ENCODE measurements around the gene GPRC5D. TPM values are rescaled to one million over a fixed set of nuclear protein-coding genes. Genes with fewer than 3 reads are reported as not detected.

The GPRC5D gene
- total RNA-seq, 4 donors from 2014 or later: 2.2 to 97.6 (median 13.4) TPM; not detected in 1

DNA sequence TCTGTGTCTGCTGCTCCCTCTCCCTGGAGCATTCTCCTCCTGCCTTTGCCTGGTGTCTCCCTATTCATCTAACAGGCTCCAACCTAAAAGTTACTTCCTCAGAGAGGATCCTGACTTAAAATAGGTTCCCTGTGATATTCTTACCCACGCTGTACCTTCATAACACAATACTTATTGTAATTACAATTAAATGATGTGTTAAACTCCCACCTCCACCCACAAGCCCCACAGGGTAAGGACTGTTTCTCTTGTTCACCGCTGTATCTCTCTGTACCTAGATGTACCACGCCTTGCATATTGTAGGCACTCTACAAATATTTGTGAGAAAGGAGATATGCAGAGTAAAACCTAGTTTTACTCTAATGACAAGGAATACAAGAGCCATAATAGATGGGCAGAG is 43.1 kb upstream of the GPRC5D start:
- no peak for DNase-seq (ENCODE audit: low spot score in 2 of 2)
- Histone ChIP-seq H3K27ac (no peak overlapping the region), H3K36me3 (no peaks in the 10 kb centered on the region), H3K4me3 (no peak overlapping the region), H3K4me1 (peaks cover 57% of the 10 kb centered on the region), H3K9me3 (no peaks in the 10 kb centered on the region), H3K27me3 (no peaks in the 10 kb centered on the region)
- TF ChIP-seq EP300 (IDR thresholded peaks at IDR 0.05) (no peak), POLR2A (IDR thresholded peaks at IDR 0.05) (no peak), POLR2AphosphoS5 (IDR thresholded peaks at IDR 0.05) (no peak)
- TF ChIP-seq, protein P1, sequence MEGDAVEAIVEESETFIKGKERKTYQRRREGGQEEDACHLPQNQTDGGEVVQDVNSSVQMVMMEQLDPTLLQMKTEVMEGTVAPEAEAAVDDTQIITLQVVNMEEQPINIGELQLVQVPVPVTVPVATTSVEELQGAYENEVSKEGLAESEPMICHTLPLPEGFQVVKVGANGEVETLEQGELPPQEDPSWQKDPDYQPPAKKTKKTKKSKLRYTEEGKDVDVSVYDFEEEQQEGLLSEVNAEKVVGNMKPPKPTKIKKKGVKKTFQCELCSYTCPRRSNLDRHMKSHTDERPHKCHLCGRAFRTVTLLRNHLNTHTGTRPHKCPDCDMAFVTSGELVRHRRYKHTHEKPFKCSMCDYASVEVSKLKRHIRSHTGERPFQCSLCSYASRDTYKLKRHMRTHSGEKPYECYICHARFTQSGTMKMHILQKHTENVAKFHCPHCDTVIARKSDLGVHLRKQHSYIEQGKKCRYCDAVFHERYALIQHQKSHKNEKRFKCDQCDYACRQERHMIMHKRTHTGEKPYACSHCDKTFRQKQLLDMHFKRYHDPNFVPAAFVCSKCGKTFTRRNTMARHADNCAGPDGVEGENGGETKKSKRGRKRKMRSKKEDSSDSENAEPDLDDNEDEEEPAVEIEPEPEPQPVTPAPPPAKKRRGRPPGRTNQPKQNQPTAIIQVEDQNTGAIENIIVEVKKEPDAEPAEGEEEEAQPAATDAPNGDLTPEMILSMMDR (IDR thresholded peaks at IDR 0.05): no peak
- 93% methylated on average over 3 of the region's 3 CpGs for WGBS

DNA sequence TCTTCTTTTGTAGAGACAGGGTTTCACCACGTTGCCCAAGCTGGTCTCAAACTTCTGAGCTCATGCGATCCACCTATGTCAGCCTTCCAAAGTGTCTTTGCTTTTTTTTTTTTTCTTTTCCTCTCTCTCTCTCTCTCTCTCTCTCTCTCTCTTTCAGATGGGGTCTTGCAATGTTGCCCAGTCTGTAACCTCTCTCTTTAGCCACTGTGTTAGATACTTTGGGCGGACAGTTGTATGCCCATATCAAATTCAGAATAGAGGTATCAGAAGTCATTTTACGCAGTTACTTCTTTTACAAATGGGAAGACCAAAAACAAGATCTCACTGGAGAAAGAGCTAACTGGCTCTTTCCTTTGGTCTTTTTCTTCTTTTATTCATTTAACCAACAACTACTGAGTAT is 41.4 kb upstream of the GPRC5D start:
- no peaks in the 10 kb centered on the region for H3K27me3 ChIP-seq
- H3K36me3 ChIP-seq: peaks cover 11% of the 10 kb centered on the region
- H3K4me1 ChIP-seq: peaks cover 44% of the 10 kb centered on the region
- no peaks in the 10 kb centered on the region for H3K9me3 ChIP-seq
- H3K27ac ChIP-seq: no peak overlapping the region
- WGBS: 94% methylated on average over 4 of the region's 4 CpGs
- DNase-seq (ENCODE audit: low spot score in 2 of 2): no peak
- H3K4me3 ChIP-seq: no peak overlapping the region
- TF ChIP-seq, protein P1 (IDR thresholded peaks at IDR 0.05): no peak
- no peak for TF ChIP-seq EP300 (IDR thresholded peaks at IDR 0.05)
- no peak for TF ChIP-seq POLR2AphosphoS5 (IDR thresholded peaks at IDR 0.05)
- no peak for TF ChIP-seq POLR2A (IDR thresholded peaks at IDR 0.05)

GRCh38 chr12:12992418-12993130 is 40.6 kb upstream of the GPRC5D start:
- Histone ChIP-seq H3K4me1 (peaks cover 36% of the 10 kb centered on the region), H3K36me3 (peaks cover 14% of the 10 kb centered on the region), H3K4me3 (no peak overlapping the region), H3K27me3 (no peaks in the 10 kb centered on the region), H3K27ac (peak overlapping the region; percentile 15), H3K9me3 (no peaks in the 10 kb centered on the region)
- DNase-seq (ENCODE audit: low spot score in 2 of 2): no peak
- 71% methylated on average over 8 of the region's 8 CpGs for WGBS
- TF ChIP-seq, protein P1 (IDR thresholded peaks at IDR 0.05): no peak
- TF ChIP-seq EP300 (IDR thresholded peaks at IDR 0.05) (no peak), POLR2A (IDR thresholded peaks at IDR 0.05) (no peak), POLR2AphosphoS5 (IDR thresholded peaks at IDR 0.05) (no peak)

DNA sequence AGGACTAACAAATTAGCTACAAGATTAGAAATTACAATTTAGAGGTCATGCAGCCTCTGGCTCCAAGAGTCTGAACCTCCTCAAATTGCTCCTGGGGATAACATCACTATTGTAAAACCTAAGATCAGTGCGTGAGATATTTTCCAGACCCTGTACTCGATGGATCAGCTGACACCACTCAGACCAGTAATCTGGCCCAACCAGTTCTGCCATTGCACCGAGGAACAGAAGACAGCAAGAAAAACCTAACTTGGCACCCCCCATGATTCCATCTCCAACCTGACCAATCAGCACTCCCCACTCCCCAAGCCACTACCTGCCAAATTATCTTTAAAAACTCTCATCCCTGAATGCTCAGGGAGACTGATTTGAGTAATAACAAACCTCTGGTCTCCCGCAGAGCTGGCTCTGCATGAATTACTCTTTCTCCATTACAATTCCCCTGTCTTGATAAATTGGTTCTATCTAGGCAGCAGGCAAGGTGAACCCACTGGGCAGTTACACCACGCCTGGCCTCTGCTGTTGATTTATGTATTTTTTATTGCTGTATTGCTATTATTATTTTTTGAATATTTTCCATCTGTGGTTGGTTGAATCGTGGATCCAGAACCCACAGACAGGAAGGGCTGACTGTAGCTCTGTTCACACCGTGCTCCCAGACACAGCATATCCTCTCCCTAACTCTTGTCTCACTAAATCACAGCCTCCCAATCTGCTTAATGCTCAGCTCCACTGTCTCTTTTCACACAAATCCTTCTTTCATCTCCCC is 38.9 kb upstream of the GPRC5D start:
- H3K4me1 ChIP-seq: peaks cover 20% of the 10 kb centered on the region
- no peak overlapping the region for H3K27ac ChIP-seq
- WGBS: 56% methylated on average over 7 of the region's 7 CpGs

GRCh38 chr12:12987421-12987820 is 35.5 kb upstream of the GPRC5D start:
- no peak overlapping the region for H3K4me3 ChIP-seq
- no peak overlapping the region for H3K27ac ChIP-seq
- H3K27me3 ChIP-seq: no peaks in the 10 kb centered on the region
- H3K36me3 ChIP-seq: peaks cover 43% of the 10 kb centered on the region
- no peak for DNase-seq (ENCODE audit: low spot score in 2 of 2)
- WGBS: 80% methylated on average over 5 of the region's 5 CpGs
- peaks cover 9% of the 10 kb centered on the region for H3K4me1 ChIP-seq
- H3K9me3 ChIP-seq: no peaks in the 10 kb centered on the region
- TF ChIP-seq EP300 (IDR thresholded peaks at IDR 0.05) (no peak), POLR2A (IDR thresholded peaks at IDR 0.05) (no peak), POLR2AphosphoS5 (IDR thresholded peaks at IDR 0.05) (no peak)
- TF ChIP-seq, protein P1 (IDR thresholded peaks at IDR 0.05): no peak

More for the DNA sequence above, 38.9 kb upstream of the GPRC5D start:
- Histone ChIP-seq H3K9me3 (no peaks in the 10 kb centered on the region), H3K36me3 (peaks cover 31% of the 10 kb centered on the region), H3K27me3 (no peaks in the 10 kb centered on the region), H3K4me3 (no peak overlapping the region)
- TF ChIP-seq POLR2AphosphoS5 (IDR thresholded peaks at IDR 0.05) (no peak), POLR2A (IDR thresholded peaks at IDR 0.05) (no peak)
- DNase-seq (ENCODE audit: low spot score in 2 of 2): no peak
